ENCODE data around the gene SHH.

- TF ChIP-seq EZH2 (IDR thresholded peaks at IDR 0.05; ENCODE audit: low read length, unreplicated experiment) (no peak), CTCF (conservative IDR thresholded peaks at IDR 0.05; ENCODE audit: low read depth, low read length) (no peak)
Observed at GRCh38 chr7:155842496-155843265, 30.4 kb upstream of the SHH start.
